HepG2 (cell line): ENCODE results near the gene CDK13. TPM values are rescaled to one million over a fixed set of nuclear protein-coding genes. Genes with fewer than 3 reads are reported as not detected.

Source experiments
- ARHGAP35 ChIP-seq: sonication (generic); formaldehyde crosslinking; IDR thresholded peaks from 2 replicates; pipeline ENCODE4 v1.9.0; 2022; ENCODE audit warnings: mild to moderate bottlenecking, inconsistent platforms, moderate library complexity, missing genetic modification reagents, borderline replicate concordance
- ARID2 ChIP-seq: sonication (generic); formaldehyde crosslinking; IDR thresholded peaks from 2 replicates; pipeline ENCODE4 v1.8.1; 2022; ENCODE audit warnings: mild to moderate bottlenecking, missing genetic modification reagents, borderline replicate concordance
- GPN1 ChIP-seq: sonication (generic); formaldehyde crosslinking; IDR thresholded peaks from 2 replicates; pipeline ENCODE4 v1.5.1; 2020; ENCODE audit warnings: missing genetic modification reagents, borderline replicate concordance
- HES4 ChIP-seq: sonication (generic); formaldehyde crosslinking; IDR thresholded peaks from 2 replicates; pipeline ENCODE4 v1.9.0; 2021; ENCODE audit warnings: mild to moderate bottlenecking, missing genetic modification reagents, borderline replicate concordance
- HMG20A ChIP-seq: IDR thresholded peaks from 2 replicates; pipeline ENCODE4 v1.6.1; 2016; ENCODE audit warnings: borderline replicate concordance
- KLF12 ChIP-seq: sonication (generic); formaldehyde crosslinking; IDR thresholded peaks from 2 replicates; pipeline ENCODE4 v1.4.0; 2020; ENCODE audit warnings: missing genetic modification reagents, borderline replicate concordance
- KLF6 ChIP-seq: IDR thresholded peaks from 2 replicates; pipeline ENCODE4 v1.8.0; 2016; ENCODE audit warnings: missing biosample characterization, missing genetic modification reagents
- NONO ChIP-seq, 2 experiments: fragments of 450-650 bp in 1 of 2; sonication (generic) in 1 of 2; formaldehyde crosslinking in 1 of 2; IDR thresholded peaks in 1 of 2; conservative IDR thresholded peaks in 1 of 2; 2 replicates each; pipeline versions ENCODE4 v1.6.1 to v1.8.0; 2017 to 2022; ENCODE audit warnings: mild to moderate bottlenecking in 1 of 2, missing genetic modification reagents in 1 of 2, moderate library complexity in 1 of 2
- TAF15 ChIP-seq: fragments of 200-400 bp; formaldehyde crosslinking; IDR thresholded peaks from one replicate; pipeline ENCODE4 v1.6.1; 2018; ENCODE audit warnings: mild to moderate bottlenecking, low read depth, low read length; ENCODE audit not compliant: poor library complexity, severe bottlenecking
- XRCC5 ChIP-seq: fragments of 200-400 bp; formaldehyde crosslinking; optimal IDR thresholded peaks from 2 replicates; pipeline ENCODE3; 2017; ENCODE audit warnings: mild to moderate bottlenecking, low read length
- ZFX ChIP-seq: sonication (generic); formaldehyde crosslinking; IDR thresholded peaks from 2 replicates; pipeline ENCODE4 v1.4.0; 2020; ENCODE audit warnings: mild to moderate bottlenecking, low read depth, missing genetic modification reagents, moderate library complexity
- ZFYVE20 ChIP-seq: sonication (generic); formaldehyde crosslinking; IDR thresholded peaks from 2 replicates; pipeline ENCODE4 v1.8.0; 2023; ENCODE audit warnings: low read depth, mild to moderate bottlenecking, moderate library complexity, missing genetic modification reagents, borderline replicate concordance
- ZNF121 ChIP-seq: sonication (generic); formaldehyde crosslinking; IDR thresholded peaks from 2 replicates; pipeline ENCODE4 v1.5.0; 2020; ENCODE audit warnings: mild to moderate bottlenecking, missing genetic modification reagents
- ZNF124 ChIP-seq: sonication (generic); formaldehyde crosslinking; IDR thresholded peaks from 2 replicates; pipeline ENCODE4 v1.4.0; 2020; ENCODE audit warnings: missing genetic modification reagents
- ZNF441 ChIP-seq: sonication (generic); formaldehyde crosslinking; IDR thresholded peaks from 2 replicates; pipeline ENCODE4 v1.7.0; 2021; ENCODE audit warnings: missing genetic modification reagents, borderline replicate concordance
- ZNF569 ChIP-seq: sonication (generic); formaldehyde crosslinking; IDR thresholded peaks from 2 replicates; pipeline ENCODE4 v1.5.0; 2020; ENCODE audit warnings: mild to moderate bottlenecking, missing genetic modification reagents, moderate library complexity, borderline replicate concordance
- ZNF75D ChIP-seq: sonication (generic); formaldehyde crosslinking; IDR thresholded peaks from 2 replicates; pipeline ENCODE4 v1.8.1; 2023; ENCODE audit warnings: missing genetic modification reagents, mild to moderate bottlenecking, borderline replicate concordance
- ZNF772 ChIP-seq: sonication (generic); formaldehyde crosslinking; IDR thresholded peaks from 2 replicates; pipeline ENCODE4 v1.5.0; 2020; ENCODE audit warnings: mild to moderate bottlenecking, missing genetic modification reagents
- polyA plus RNA-seq, 8 experiments: library from polyadenylated mRNA; depleted of rRNA in 3 of 8; stranded (reverse) in 7 of 8; unstranded in 1 of 8; fragments of >200 nt; fragmentation: Illumina TruSeq in 4 of 8; extraction: Trizol in 4 of 8; gene quantifications; 2 replicates each; pipeline versions ENCODE4 v1.2.1 to v1.2.3, GENCODE V29; 2011 to 2016; ENCODE audit warnings: low read depth in 4 of 8, missing spikeins in 1 of 8, mixed read lengths in 1 of 8; ENCODE audit not compliant: insufficient read depth in 1 of 8
- total RNA-seq, 5 experiments: library from RNA; depleted of rRNA; stranded (reverse); fragments of >200 nt; fragmentation: Illumina TruSeq; extraction: Trizol; gene quantifications; 2 replicates each; pipeline ENCODE4 v1.2.3, GENCODE V29; 2016; ENCODE audit warnings: low read depth in 1 of 5
- TF ChIP-seq, protein P1 (sequence below): sonication (generic); formaldehyde crosslinking; IDR thresholded peaks from 2 replicates; pipeline ENCODE4 v1.4.0; 2020; ENCODE audit warnings: missing genetic modification reagents
- TF ChIP-seq, protein P2 (sequence below): conservative IDR thresholded peaks from 2 replicates; pipeline ENCODE4 v1.6.1; 2018; ENCODE audit warnings: missing genetic modification reagents
- TF ChIP-seq, protein P3 (sequence below): sonication (generic); formaldehyde crosslinking; IDR thresholded peaks from 2 replicates; pipeline ENCODE4 v1.5.0; 2020; ENCODE audit warnings: mild to moderate bottlenecking, missing genetic modification reagents, borderline replicate concordance
- TF ChIP-seq, protein P4 (sequence below): sonication (generic); formaldehyde crosslinking; conservative IDR thresholded peaks from 2 replicates; pipeline ENCODE4 v1.8.0; 2022; ENCODE audit warnings: mild to moderate bottlenecking, moderate library complexity, missing genetic modification reagents
- TF ChIP-seq, protein P5 (sequence below): IDR thresholded peaks from 2 replicates; pipeline ENCODE4 v1.6.1; 2016; ENCODE audit warnings: missing compliant biosample characterization, missing genetic modification reagents, borderline replicate concordance

The CDK13 gene
- total and polyA plus RNA-seq, 2 of the 13 experiments (the other 11 are each of a cell fraction or from before 2014, with no cell fraction given): 21.0 to 40.9 TPM

DNA sequence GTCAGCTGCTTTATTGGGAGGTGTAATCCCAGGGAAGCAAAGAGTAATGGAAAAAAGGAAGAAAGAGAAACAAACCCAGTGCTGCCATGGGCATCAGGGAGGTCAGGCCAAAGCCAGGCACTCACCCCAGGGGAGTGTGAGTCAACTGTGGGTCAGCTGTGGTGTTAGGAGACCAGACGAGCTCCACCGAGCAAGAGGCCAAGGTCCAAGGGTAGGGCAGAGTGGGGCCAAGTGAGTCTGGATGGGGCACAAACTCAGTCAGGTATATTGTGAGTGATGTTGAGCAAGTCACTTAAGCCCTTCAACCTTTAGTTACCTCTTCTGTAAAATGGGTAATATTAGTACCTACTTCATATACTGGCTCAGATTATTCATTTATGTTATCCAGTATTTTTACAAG lies 30.4 kb upstream of the CDK13 start (continued):
- TF ChIP-seq ZNF569 (CRISPR knock-in tag): no peak
- no peak for TF ChIP-seq TAF15
- TF ChIP-seq ZFX (CRISPR knock-in tag): no peak
- no peak for TF ChIP-seq ZNF772
- no peak for TF ChIP-seq NONO (IDR thresholded peaks at IDR 0.05)
- TF ChIP-seq NONO (CRISPR knock-in tag; conservative IDR thresholded peaks at IDR 0.05): no peak
- no peak for TF ChIP-seq ZFYVE20
- TF ChIP-seq KLF12 (CRISPR knock-in tag): no peak
- no peak for TF ChIP-seq KLF6
- TF ChIP-seq ZNF75D: no peak
- no peak for TF ChIP-seq ZNF124 (CRISPR knock-in tag)
- peak; percentile 95 for TF ChIP-seq ZNF441 (CRISPR knock-in tag)
- TF ChIP-seq GPN1: no peak
- TF ChIP-seq, protein P1, sequence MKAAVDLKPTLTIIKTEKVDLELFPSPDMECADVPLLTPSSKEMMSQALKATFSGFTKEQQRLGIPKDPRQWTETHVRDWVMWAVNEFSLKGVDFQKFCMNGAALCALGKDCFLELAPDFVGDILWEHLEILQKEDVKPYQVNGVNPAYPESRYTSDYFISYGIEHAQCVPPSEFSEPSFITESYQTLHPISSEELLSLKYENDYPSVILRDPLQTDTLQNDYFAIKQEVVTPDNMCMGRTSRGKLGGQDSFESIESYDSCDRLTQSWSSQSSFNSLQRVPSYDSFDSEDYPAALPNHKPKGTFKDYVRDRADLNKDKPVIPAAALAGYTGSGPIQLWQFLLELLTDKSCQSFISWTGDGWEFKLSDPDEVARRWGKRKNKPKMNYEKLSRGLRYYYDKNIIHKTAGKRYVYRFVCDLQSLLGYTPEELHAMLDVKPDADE: no peak
- no peak for TF ChIP-seq ARID2 (CRISPR knock-in tag)
- no peak for TF ChIP-seq ZNF121 (CRISPR knock-in tag)
- TF ChIP-seq, protein P2, sequence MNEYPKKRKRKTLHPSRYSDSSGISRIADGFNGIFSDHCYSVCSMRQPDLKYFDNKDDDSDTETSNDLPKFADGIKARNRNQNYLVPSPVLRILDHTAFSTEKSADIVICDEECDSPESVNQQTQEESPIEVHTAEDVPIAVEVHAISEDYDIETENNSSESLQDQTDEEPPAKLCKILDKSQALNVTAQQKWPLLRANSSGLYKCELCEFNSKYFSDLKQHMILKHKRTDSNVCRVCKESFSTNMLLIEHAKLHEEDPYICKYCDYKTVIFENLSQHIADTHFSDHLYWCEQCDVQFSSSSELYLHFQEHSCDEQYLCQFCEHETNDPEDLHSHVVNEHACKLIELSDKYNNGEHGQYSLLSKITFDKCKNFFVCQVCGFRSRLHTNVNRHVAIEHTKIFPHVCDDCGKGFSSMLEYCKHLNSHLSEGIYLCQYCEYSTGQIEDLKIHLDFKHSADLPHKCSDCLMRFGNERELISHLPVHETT (CRISPR knock-in tag): no peak
- TF ChIP-seq XRCC5: no peak
- TF ChIP-seq, protein P3, sequence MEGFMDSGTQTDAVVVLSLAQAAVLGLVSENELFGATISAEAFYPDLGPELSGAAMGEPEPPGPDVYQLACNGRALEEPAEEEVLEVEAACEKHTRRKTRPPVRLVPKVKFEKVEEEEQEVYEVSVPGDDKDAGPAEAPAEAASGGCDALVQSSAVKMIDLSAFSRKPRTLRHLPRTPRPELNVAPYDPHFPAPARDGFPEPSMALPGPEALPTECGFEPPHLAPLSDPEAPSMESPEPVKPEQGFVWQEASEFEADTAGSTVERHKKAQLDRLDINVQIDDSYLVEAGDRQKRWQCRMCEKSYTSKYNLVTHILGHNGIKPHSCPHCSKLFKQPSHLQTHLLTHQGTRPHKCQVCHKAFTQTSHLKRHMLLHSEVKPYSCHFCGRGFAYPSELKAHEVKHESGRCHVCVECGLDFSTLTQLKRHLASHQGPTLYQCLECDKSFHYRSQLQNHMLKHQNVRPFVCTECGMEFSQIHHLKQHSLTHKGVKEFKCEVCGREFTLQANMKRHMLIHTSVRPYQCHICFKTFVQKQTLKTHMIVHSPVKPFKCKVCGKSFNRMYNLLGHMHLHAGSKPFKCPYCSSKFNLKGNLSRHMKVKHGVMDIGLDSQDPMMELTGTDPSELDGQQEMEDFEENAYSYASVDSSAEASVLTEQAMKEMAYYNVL: no peak
- TF ChIP-seq, protein P4, sequence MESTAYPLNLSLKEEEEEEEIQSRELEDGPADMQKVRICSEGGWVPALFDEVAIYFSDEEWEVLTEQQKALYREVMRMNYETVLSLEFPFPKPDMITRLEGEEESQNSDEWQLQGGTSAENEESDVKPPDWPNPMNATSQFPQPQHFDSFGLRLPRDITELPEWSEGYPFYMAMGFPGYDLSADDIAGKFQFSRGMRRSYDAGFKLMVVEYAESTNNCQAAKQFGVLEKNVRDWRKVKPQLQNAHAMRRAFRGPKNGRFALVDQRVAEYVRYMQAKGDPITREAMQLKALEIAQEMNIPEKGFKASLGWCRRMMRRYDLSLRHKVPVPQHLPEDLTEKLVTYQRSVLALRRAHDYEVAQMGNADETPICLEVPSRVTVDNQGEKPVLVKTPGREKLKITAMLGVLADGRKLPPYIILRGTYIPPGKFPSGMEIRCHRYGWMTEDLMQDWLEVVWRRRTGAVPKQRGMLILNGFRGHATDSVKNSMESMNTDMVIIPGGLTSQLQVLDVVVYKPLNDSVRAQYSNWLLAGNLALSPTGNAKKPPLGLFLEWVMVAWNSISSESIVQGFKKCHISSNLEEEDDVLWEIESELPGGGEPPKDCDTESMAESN (CRISPR knock-in tag): no peak
- no peak for TF ChIP-seq HES4
- no peak for TF ChIP-seq HMG20A
- TF ChIP-seq, protein P5, sequence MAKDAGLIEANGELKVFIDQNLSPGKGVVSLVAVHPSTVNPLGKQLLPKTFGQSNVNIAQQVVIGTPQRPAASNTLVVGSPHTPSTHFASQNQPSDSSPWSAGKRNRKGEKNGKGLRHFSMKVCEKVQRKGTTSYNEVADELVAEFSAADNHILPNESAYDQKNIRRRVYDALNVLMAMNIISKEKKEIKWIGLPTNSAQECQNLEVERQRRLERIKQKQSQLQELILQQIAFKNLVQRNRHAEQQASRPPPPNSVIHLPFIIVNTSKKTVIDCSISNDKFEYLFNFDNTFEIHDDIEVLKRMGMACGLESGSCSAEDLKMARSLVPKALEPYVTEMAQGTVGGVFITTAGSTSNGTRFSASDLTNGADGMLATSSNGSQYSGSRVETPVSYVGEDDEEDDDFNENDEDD (CRISPR knock-in tag): no peak
- no peak for TF ChIP-seq ARHGAP35 (CRISPR knock-in tag)
